IPS-18c (cell line): Measurements from ENCODE around the gene ANAPC4.
"Not testable (repeated sequence)": the region's sequence is repeated elsewhere in the genome, so short reads cannot be mapped to it uniquely, and the experiment has no call there.

Experiments used
- H3K4me3 ChIP-seq: 2 replicates; pipeline ENCODE4 v1.7.0; 2013; ENCODE audit warnings: low read depth, mild to moderate bottlenecking, low read length, moderate library complexity; ENCODE audit not compliant: insufficient read depth
- H3K9me3 ChIP-seq: one replicate; pipeline ENCODE4 v1.6.1; 2013; ENCODE audit warnings: mild to moderate bottlenecking, low read length, moderate library complexity; ENCODE audit not compliant: control insufficient read depth, insufficient read depth

ANAPC4 gene

DNA sequence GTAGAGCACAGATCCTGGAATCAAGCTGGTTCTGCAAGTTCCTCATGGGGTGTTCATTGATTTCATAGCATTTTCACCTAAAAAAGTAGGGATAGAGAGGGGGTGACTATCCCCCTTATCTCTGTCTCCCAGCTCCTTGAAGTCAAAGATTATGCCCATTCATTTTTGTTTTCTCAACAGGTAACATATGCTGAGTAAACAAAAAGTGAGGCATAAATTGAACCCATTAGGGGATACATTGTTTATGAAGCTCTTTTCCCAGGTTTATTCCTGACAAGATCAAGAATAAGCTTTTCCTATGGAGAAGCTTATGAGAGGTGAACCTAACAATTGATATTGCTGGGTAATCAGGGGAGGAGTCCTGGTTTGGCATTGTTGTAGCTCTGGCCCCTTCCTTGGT, 9.2 kb upstream of the ANAPC4 start:
- no peaks in the 10 kb centered on the region for H3K9me3 ChIP-seq
- no peak overlapping the region for H3K4me3 ChIP-seq

GRCh38 chr4:25368315-25368714, 8.7 kb upstream of the ANAPC4 start:
- Histone ChIP-seq H3K9me3 (no peaks in the 10 kb centered on the region), H3K4me3 (no peak overlapping the region)

DNA sequence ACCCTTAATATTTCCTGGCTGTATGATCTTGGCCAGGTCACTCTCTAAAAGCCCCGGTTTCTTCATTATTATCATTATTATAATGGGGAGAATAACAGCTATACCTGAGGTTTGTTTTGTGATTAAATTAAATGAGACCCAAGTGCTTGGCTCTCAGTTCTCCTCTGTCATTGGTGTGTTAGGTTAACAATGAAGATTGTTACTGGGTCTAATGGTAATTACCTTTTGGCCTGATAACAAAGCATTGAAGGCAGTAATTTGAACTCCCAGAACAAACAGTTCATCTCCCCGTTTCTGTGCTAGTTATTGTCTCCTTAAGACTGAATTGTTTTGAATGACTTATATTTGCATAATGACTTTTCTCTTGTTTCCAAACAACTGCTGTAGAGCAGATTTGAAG, 6.8 kb upstream of the ANAPC4 start:
- Histone ChIP-seq H3K4me3 (no peak overlapping the region), H3K9me3 (no peaks in the 10 kb centered on the region)

DNA sequence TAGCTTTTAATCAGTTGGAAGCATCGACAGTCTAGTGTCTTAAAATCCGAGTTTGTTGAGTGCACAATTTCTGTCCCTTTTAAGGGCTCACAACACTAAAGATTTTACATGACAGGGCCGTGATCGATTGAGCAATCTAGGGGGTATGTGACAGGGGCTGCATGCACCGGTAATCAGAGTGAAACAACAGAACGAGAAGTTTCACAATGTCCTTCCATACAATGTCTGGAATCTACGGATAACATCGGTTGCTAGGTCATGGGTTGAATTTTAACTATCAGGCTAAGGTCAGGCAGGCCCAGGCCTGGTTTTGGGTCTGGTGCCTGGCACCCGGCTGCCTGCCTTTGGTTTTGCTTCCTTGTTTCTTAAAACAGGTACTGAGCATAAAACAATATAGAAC, 4.5 kb upstream of the ANAPC4 start:
- not testable (repeated sequence) for H3K9me3 ChIP-seq, H3K4me3 ChIP-seq

- Histone ChIP-seq H3K9me3 (no peaks in the 10 kb centered on the region), H3K4me3 (peak overlapping the region; percentile 77)
Measured at GRCh38 chr4:25377572-25378436, 741 bp downstream of the ANAPC4 start.

DNA sequence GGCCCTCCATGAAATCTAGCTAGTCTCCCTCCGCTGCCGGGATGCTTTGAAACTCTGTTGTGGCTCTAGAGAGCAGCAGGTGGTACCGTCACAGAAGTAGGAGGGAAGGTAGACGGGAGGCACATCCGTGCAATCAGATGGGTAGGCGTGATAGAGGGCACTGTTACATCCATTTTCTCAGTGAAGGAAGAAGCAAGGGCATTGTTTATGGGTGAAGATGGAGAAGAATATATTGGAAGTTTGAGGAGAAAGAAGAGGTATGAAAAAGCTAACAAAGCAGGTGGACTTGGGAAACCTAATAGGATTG, 1.3 kb downstream of the ANAPC4 start:
- peak overlapping the region; percentile 77 for H3K4me3 ChIP-seq

DNA sequence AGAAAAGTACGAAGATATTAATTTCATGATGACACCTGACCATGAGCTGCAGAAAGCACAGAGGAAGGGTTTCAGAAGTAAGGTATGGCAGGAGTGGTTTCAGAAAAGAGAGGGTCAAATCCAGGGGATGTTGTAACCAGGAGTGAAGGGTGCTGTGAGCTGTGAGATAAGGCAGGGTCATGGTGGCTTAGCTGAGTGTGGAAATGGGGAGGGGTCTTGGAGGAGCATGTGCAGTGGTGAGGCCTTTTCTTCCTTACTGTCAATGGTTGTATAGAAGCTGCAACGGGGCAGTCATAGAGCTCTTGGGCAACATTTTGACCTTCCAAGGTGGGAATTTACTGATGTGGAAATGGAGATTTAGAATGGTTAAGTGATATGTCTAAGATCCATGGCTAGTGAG, 2.5 kb downstream of the ANAPC4 start:
- Histone ChIP-seq H3K4me3 (no peak overlapping the region), H3K9me3 (no peaks in the 10 kb centered on the region)

More for the DNA sequence above, 1.3 kb downstream of the ANAPC4 start:
- H3K9me3 ChIP-seq: no peaks in the 10 kb centered on the region

DNA sequence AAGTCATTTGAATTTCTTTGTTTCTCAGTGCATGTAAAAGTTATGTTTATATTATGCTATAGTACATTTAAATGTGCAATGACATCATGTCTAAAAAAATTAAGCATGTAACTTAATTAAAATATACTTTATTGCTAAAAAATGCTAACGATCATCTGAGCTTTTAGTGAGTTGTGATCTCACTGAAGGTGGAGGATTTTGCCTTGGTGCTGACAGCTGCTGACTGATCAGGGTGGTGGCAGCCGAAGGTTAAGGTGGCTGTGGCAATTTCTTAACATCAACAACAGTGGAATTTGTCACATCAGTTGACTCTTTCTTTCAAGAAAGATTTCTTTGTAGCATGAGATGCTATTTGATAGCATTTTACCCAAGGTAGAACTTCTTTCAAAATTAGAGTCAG, 6.6 kb downstream of the ANAPC4 start:
- H3K4me3 ChIP-seq: no peak overlapping the region
- H3K9me3 ChIP-seq: no peaks in the 10 kb centered on the region

DNA sequence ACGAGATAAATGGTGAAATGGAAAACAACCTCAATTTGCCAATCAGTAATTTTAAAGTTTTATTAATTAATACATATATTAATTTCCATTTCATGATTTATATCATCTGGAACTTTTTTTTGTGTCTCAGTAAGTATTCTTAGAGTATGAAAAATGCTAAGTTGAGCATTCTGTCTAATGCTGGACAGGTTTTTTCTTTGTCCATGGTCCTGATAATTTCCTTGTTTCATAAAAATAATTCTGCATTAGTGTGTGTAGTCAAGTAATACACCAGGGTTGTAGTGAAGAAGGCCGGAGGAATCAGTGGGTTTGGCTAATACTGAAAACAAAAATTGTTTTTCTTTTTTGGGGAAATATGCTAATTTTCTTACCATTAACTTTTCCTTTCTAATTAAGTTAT, 9.9 kb downstream of the ANAPC4 start:
- H3K9me3 ChIP-seq: no peaks in the 10 kb centered on the region

GRCh38 chr4:25397305-25397704, 20.2 kb downstream of the ANAPC4 start:
- H3K9me3 ChIP-seq: no peaks in the 10 kb centered on the region
- H3K4me3 ChIP-seq: no peak overlapping the region

More for the DNA sequence above, 9.9 kb downstream of the ANAPC4 start:
- no peak overlapping the region for H3K4me3 ChIP-seq

DNA sequence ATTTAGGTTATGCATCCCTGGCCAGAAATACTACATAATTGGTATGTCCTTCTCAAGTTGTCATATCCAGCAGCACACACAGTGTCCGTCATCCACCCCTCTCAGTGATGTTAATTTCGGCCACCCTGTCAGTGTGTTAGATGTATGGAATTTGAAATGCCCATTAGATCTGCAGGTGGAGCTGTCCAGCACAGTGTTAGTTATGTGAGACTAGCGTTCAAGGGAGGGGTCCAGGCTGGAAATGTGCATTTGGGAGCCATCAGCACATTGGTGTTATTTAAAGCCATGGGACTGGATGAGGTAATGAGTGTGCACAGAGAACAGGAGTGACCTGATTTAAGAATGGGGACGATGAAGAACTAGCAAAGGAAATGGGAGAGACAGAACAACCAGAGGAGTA, 22.4 kb downstream of the ANAPC4 start:
- no peak overlapping the region for H3K4me3 ChIP-seq
- H3K9me3 ChIP-seq: no peaks in the 10 kb centered on the region

- Histone ChIP-seq H3K4me3 (no peak overlapping the region), H3K9me3 (no peaks in the 10 kb centered on the region)
Measured at GRCh38 chr4:25401066-25401465, 24.0 kb downstream of the ANAPC4 start.

- H3K4me3 ChIP-seq: no peak overlapping the region
- no peaks in the 10 kb centered on the region for H3K9me3 ChIP-seq
Measured at GRCh38 chr4:25402521-25402920, 25.5 kb downstream of the ANAPC4 start.

- Histone ChIP-seq H3K4me3 (no peak overlapping the region), H3K9me3 (no peaks in the 10 kb centered on the region)
Measured at GRCh38 chr4:25403699-25404098, 26.6 kb downstream of the ANAPC4 start.

DNA sequence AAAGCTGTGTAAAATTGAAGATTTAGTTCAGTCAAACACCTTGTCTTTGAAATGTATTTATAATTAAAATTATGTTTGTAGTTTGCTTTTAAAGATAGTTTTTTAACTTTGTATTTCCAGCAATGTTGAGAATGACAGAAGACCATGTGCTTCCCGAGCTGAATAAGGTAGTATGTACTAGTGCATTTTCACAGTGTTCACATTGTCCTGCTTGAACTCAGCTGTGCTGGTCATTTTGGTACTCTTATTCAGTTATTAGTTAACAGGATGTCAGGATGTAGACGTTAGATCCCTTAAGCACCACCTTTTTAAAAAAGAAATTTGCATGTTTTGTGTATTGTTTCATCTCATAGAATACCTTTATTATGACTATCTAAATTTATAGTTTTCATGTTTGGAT, 28.4 kb downstream of the ANAPC4 start:
- H3K9me3 ChIP-seq: no peaks in the 10 kb centered on the region
- no peak overlapping the region for H3K4me3 ChIP-seq

GRCh38 chr4:25406081-25406692, 29.1 kb downstream of the ANAPC4 start:
- Histone ChIP-seq H3K4me3 (no peak overlapping the region), H3K9me3 (no peaks in the 10 kb centered on the region)

DNA sequence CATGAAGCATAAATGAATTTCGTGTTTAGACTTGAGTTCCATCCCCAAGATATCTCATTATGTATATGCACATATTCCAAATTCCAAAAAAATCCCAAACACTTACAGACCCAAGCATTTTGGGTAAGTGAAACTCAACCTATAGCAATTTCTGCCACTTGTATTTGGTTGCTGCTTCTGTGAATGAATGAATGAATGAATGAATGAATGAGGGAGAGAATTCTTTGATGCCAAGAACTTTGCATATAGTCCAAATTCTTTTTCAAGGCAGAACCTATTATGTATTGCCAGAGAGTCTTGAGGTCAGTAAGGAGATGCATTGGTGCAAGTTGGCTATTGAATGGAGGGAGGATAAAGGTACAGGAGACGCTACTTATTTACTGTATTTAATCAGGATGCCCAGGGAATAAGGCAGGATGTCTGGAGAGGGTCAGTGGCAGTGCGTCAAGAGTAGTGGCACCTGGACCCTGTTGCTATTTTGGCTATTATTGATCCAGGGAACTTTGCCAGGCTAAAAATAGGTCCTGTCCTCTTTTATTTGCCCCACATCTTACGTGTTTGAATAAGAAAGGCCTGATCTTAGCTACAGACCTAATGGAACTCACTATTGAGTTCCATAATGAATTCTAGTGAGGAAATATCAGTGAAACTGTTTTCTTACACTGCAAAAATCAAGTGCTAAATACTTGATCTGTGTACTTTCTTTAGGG, 33.9 kb downstream of the ANAPC4 start:
- Histone ChIP-seq H3K4me3 (no peak overlapping the region), H3K9me3 (no peaks in the 10 kb centered on the region)

- no peak overlapping the region for H3K4me3 ChIP-seq
Measured at GRCh38 chr4:25413261-25413660, 36.2 kb downstream of the ANAPC4 start.

More at GRCh38 chr4:25413261-25413660, 36.2 kb downstream of the ANAPC4 start:
- H3K9me3 ChIP-seq: no peaks in the 10 kb centered on the region
